Activated CD4-positive, alpha-beta T cell treated with anti-CD3 and anti-CD28 coated beads, Interleukin-2, amount 50 U/mL, for 4 hours (primary cell): ENCODE results near the gene DENND6B.

Experiments
- DNase-seq, 2 experiments: peaks; one replicate each; pipeline ENCODE4 v3.0.0-alpha.2; 2020

DENND6B gene

GRCh38 chr22:50269573-50269969, 57.2 kb downstream of the DENND6B start:
- no peak for DNase-seq

DNA sequence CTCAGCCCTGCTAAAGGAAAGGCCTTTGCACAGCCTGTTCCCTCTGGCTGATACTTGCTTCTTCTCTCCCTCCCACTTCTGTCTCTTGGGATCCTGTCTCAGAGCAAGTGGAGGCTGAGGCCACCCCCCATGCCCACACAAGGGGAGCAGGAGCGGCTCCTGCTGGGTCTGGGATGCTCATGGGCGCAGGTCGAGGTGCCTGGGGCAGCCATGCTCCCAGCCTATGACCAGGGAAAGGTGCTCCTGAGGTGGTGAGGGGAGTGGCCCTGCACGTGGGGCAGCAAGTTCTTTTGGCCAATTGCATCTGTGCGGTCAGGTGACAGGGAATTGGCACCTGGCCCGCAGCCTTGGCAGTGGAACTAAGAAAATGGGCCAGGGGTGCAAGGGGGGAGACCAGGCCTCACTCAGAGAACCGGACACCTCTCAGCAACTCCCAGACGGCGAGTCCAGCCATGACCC, 58.1 kb downstream of the DENND6B start:
- no peak for DNase-seq

DNA sequence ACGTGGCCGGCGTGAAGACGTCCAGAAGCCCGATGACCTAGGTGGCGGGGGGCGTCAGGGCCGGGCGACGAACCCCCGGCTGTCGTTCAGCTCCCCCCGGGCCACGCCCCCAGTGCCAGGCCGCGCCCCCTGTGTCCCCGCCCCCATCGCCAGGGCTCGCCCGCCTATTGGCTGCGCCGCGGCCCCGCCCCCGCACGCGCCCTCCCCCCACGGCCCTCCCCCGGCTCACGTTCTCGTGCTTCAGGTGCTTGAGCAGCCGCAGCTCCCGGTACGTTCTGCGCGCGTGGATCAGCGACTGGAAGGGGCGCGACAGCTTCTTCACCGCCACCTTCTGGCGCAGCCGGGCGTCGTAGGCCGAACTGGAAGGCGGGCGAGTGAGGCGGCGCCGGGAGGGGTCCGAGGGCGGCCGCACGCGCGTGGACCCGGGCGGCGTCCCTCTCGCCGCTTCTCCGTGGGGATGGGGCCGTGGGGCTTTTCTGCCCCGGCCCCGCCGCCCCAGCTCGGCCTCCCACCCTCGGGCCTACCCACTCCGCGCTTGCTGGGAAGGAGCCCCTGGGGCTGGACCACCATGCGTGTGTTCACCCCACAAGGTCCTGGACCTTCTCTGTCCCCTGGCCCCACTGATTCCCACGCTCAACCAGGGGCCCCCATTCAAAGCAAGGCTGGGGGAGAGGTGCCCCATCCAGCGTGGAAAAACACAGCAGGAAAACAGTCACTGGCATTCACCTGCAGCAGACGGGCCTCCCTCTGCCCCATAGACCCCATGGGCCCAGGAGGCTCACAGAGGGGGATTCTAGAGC, 59.0 kb downstream of the DENND6B start:
- DNase-seq, result peak; percentile 50 to 55

DNA sequence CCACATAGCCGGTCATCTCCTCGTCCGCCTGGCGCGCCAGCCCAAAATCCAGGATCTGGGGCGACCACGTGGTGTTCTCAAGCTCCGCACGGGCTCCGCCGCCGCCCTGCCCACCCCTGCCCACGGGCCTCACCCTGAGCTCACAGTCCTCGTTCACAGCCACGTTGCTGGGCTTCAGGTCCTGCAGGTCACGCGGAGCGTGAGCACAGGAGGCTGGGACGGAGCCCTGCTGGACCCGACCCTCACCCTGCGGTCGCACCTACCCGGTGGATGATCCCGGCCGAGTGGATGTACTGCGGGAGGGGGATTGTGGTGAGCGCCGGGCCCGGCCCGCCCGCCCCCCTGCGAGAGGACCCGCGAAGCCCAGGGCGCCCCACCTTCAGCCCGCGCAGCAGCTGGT, 59.8 kb downstream of the DENND6B start:
- DNase-seq, result no peak

DNA sequence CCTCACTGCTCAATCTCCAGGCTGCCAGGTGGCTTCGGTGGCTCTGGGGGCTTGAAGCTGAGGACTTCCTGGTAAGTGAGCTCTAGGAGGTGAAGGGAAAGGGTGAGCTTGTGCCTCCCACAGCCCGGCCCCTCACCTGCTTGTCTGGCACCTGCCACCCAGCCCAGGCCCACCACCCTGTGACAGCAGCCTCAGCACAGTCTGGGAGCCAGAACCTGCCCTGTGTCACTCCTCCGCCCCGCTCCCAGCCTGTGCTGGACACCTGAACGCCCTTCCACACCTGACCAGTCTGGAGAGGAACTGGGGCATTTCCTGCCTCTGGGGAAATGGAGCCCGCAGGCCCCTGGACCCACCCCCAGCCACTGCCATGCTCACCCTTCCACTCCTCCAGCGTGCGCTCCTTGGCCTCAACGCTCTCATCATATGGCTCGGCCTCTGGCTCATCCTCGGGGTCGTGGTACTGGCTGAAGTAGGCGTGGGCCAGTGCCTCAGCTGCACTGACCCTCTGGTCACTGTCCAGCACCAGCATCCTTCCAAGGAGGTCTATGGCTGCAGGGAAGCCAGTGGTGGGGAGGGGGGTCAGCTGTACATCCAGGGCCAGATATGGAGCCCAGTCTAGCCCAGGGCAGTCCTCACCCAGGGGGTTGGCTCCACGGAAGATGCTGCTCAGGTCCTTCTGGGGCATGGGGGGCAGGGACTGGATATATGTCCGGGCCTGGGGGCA, 61.7 kb downstream of the DENND6B start:
- no peak for DNase-seq

- DNase-seq, result no peak
Measured at GRCh38 chr22:50264104-50264745, 62.6 kb downstream of the DENND6B start.

DNA sequence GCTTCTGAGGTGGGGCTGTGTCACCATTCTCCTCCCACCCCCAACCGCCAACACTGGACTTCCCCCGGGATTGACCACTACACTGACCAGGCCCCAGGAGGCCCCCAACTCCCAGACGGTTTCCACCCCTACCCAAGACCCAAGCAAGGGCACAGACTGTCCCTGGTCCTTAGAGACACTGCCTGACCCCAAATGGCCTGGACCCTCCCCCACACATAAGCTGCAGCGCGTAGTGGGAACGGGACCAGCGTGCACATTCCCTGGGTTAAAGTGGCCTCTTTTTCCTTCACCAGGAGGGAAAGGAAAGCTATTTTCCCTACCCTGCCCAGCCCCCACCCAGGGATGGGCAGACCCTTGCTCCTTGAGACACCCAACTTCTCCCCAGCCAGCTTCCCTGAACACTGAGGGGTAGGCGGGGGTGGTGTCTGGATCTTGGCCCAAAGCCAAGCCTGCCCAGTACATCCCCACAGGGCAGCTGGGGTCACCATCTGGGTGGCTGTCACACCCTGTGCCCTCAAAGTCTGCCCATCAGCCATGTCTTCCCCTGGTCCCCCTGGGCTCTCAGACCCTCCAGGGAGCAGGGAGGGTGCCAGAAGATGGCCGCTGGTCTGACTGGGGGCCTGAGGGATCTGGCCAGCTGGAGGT, 63.7 kb downstream of the DENND6B start:
- DNase-seq, result no peak

DNA sequence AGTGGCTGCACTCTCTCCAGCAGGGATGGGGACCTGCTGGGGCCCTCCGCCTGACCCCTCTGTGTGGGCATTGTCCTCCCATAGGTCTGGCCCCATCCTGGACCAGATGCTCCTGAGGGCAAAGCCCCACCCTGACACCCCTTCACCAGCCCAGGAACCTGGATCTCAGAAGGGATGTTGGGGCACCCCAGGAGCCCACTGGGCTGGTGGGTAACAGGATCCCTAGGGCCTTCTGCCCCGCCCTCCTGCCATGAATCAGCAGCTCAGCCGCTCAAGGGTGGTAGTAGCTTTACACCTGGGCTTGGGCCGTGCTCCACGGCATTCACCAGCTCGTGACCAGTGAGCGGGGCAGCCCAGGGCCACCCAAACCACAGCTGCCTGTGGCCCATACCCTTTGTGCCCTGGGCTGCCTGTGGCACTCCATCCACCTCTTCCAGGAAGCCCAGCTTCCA, 64.3 kb downstream of the DENND6B start:
- DNase-seq, result no peak

DNA sequence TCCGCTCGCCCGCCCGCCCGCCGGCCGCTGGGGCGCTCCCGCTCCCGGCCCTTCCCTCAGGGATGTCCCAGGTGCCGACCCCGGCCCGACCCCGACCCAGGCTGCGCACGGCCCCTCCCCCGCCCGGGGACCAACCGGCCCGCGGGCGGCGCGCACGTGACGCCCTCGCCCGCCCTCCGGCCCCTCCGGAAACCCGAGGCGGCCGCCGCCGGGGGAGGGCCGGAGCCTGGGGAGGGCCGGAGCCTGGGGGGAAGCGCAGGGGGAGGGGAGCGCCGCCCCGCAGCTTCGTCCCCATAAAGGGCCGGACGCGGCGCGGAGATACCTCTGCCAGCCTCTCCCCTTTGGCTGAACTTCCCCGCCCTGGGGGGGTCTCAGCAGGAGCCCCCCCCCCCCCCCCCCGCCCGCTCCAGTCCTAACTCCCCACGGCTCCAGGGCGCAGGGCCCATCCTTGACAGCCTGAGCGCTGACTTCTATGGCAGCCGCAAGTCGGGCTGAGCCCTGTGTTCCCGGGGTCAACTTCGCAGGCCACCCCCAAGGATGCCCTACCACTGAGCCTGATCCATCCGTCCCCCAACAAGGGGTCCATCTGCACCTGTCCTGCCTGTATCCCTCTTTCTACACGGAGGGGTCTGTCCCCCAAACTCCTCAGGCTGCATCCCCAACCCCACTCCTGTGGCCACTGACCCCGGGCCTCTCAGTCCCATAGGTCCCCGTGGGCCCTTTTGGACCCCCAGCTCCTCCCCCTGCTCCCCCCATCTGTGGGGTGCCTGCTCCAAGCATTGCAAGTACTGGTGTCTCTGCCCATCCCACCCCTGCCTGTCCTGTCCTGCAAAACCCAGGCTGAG, 65.0 kb downstream of the DENND6B start, which contains the start of gene MAPK12:
TSS of gene MAPK12 (minus strand) at position 69 of the 845 bp plus-strand sequence. CDS start 174 bp downstream, outside the sequence.
- DNase-seq, result no peak

- DNase-seq, result no peak
Measured at GRCh38 chr22:50260801-50261614, 65.8 kb downstream of the DENND6B start.

GRCh38 chr22:50260434-50260800, 66.4 kb downstream of the DENND6B start:
- no peak for DNase-seq

- DNase-seq, result no peak
Measured at GRCh38 chr22:50259302-50259701, 67.5 kb downstream of the DENND6B start.
